K562 (cell line): ENCODE results near the gene CSE1L. TPM values are rescaled to one million over a fixed set of nuclear protein-coding genes. Genes with fewer than 3 reads are reported as not detected.

Experiments
- ATAC-seq: fragments of 200-7000 bp; cut with Tn5 transposase; 3 replicates; pipeline ENCODE4 v1.9.1; 2020; ENCODE audit warnings: moderate library complexity
- BruUV-seq: library from RNA; stranded (reverse); fragments of 400-500 nt; replicated peaks from 2 replicates; lab custom pipeline; 2021; lab: Mats Ljungman, UMichigan
- CTCF ChIA-PET: fragments of 300-600 bp; formaldehyde crosslinking; extraction: SDS; loops from one replicate; lab custom pipeline; 2021; ENCODE audit warnings: low intra/inter-chr PET ratio; lab: Yijun Ruan, JAX
- POLR2A ChIA-PET: fragments of 300-600, 350-650 bp; sonication (Branson Sonifier 250); formaldehyde crosslinking; extraction: SDS; loops from one replicate; lab custom pipeline; 2021; ENCODE audit warnings: antibody characterized with exemption, inconsistent platforms; lab: Yijun Ruan, JAX
- DNase-seq, 4 experiments: peaks; one replicate each; pipeline versions ENCODE4 v3.0.0 to v3.0.0-alpha.2; 2011 to 2018; ENCODE audit warnings: low spot score in 3 of 4, mixed read lengths in 3 of 4; ENCODE audit errors: extremely low read depth in 1 of 4
- FAIRE-seq: peaks from 2 replicates; lab custom pipeline; 2011; peaks lifted over from hg19 to GRCh38; lab: Jason Lieb, UNC
- H2AFZ ChIP-seq: 2 replicates; pipeline ENCODE4 v1.6.0; 2011; ENCODE audit warnings: low read depth, low read length, control low read depth, inconsistent platforms
- H3K27ac ChIP-seq: fragments of 200-600 bp; 3 replicates; pipeline ENCODE4 v1.8.0; 2011; ENCODE audit warnings: low read depth, mild to moderate bottlenecking, control low read depth, inconsistent platforms, low read length, moderate library complexity, mixed read lengths; ENCODE audit errors: extremely low read depth
- H3K27me3 ChIP-seq, 2 experiments: fragments of 300-600 bp in 1 of 2; 2 replicates in 1 of 2; 3 replicates in 1 of 2; pipeline versions ENCODE4 v1.6.0 to v1.8.0; 2011; ENCODE audit warnings: inconsistent platforms in 2 of 2, low read length in 2 of 2, mild to moderate bottlenecking in 1 of 2, mixed read lengths in 1 of 2, moderate library complexity in 1 of 2; ENCODE audit not compliant: control insufficient read depth in 2 of 2, insufficient read depth in 2 of 2
- H3K36me3 ChIP-seq: fragments of 300-600 bp; 3 replicates; pipeline ENCODE4 v1.8.0; 2011; ENCODE audit warnings: mild to moderate bottlenecking, low read length, inconsistent platforms; ENCODE audit not compliant: control insufficient read depth, insufficient read depth
- H3K4me1 ChIP-seq, 2 experiments: fragments of 200-600 bp in 1 of 2; replicated peaks in 1 of 2; 2 replicates in 1 of 2; 3 replicates in 1 of 2; pipeline versions ENCODE4 v1.5.1 to v1.8.0; 2011; ENCODE audit warnings: inconsistent platforms in 2 of 2, low read length in 2 of 2, mild to moderate bottlenecking in 1 of 2, mixed read lengths in 1 of 2, moderate library complexity in 1 of 2; ENCODE audit not compliant: control insufficient read depth in 2 of 2, insufficient read depth in 2 of 2
- H3K4me2 ChIP-seq: 2 replicates; pipeline ENCODE4 v1.6.1; 2011; ENCODE audit warnings: low read length, control low read depth, inconsistent platforms, mixed read lengths; ENCODE audit not compliant: insufficient read depth
- H3K4me3 ChIP-seq: fragments of 200-600 bp; sonication (generic), shearing (Covaris generic); 2 replicates; pipeline ENCODE4 v1.5.1; 2016; ENCODE audit warnings: control low read depth, inconsistent platforms
- H3K79me2 ChIP-seq: fragments of 200-600 bp; 3 replicates; pipeline ENCODE4 v1.8.0; 2011; ENCODE audit warnings: low read length, inconsistent platforms; ENCODE audit not compliant: control insufficient read depth, insufficient read depth
- H3K9ac ChIP-seq, 2 experiments: 2 replicates each; pipeline versions ENCODE4 v1.6.0 to v1.6.1; 2011; ENCODE audit warnings: low read depth in 2 of 2, low read length in 2 of 2, control low read depth in 1 of 2, inconsistent platforms in 1 of 2, mild to moderate bottlenecking in 1 of 2, mixed read lengths in 1 of 2; ENCODE audit not compliant: insufficient read depth in 1 of 2
- H3K9me1 ChIP-seq: one replicate; pipeline ENCODE4 v1.6.0; 2011; ENCODE audit warnings: inconsistent platforms, mild to moderate bottlenecking, low read length, moderate library complexity; ENCODE audit not compliant: control insufficient read depth, insufficient read depth
- H3K9me3 ChIP-seq: replicated peaks from 2 replicates; pipeline ENCODE4 v1.5.1; 2011; ENCODE audit warnings: low read depth, low read length, inconsistent platforms; ENCODE audit not compliant: control insufficient read depth, insufficient read depth
- H4K20me1 ChIP-seq: replicated peaks from 2 replicates; pipeline ENCODE4 v1.6.1; 2011; ENCODE audit warnings: low read length, inconsistent platforms, mixed read lengths; ENCODE audit not compliant: control insufficient read depth, insufficient read depth
- BCLAF1 ChIP-seq, 2 experiments: fragments of 450-650 bp in 1 of 2; IDR thresholded peaks; 2 replicates each; pipeline ENCODE4 v1.6.1; 2011 to 2017; ENCODE audit warnings: low read depth in 2 of 2, antibody characterized with exemption in 1 of 2, borderline replicate concordance in 1 of 2, low read length in 1 of 2, mild to moderate bottlenecking in 1 of 2, mixed read lengths in 1 of 2; ENCODE audit not compliant: control insufficient read depth in 1 of 2
- EWSR1 ChIP-seq: fragments of 450-650 bp; IDR thresholded peaks from 2 replicates; pipeline ENCODE4 v1.6.1; 2018; ENCODE audit warnings: borderline replicate concordance, mild to moderate bottlenecking, low read depth, moderate library complexity; ENCODE audit not compliant: partially characterized antibody
- NR3C1 ChIP-seq: sonication (generic); formaldehyde crosslinking; IDR thresholded peaks from 2 replicates; pipeline ENCODE4 v1.8.1; 2022; ENCODE audit warnings: missing genetic modification reagents
- RUNX1 ChIP-seq: sonication (generic); IDR thresholded peaks from 2 replicates; pipeline ENCODE4 v1.6.1; 2016; ENCODE audit warnings: antibody characterized with exemption, low read depth
- TEAD4 ChIP-seq, 2 experiments: sonication (generic) in 1 of 2; formaldehyde crosslinking in 1 of 2; IDR thresholded peaks; 2 replicates each; pipeline versions ENCODE4 v1.6.1 to v1.8.0; 2012 to 2022; ENCODE audit warnings: borderline replicate concordance in 1 of 2, inconsistent platforms in 1 of 2, low read length in 1 of 2, mild to moderate bottlenecking in 1 of 2, missing genetic modification reagents in 1 of 2
- U2AF2 ChIP-seq: fragments of 200-400 bp; formaldehyde crosslinking; optimal IDR thresholded peaks from 2 replicates; pipeline ENCODE3; 2017; ENCODE audit warnings: low read depth, mild to moderate bottlenecking, low read length
- ZNF354B ChIP-seq: fragments of 250-450 bp; sonication (Bioruptor Pico); IDR thresholded peaks from 2 replicates; pipeline ENCODE4 v1.4.0; 2020
- ZNF512 ChIP-seq: IDR thresholded peaks from 2 replicates; pipeline ENCODE4 v1.6.1; 2016; ENCODE audit warnings: missing genetic modification characterization, missing compliant biosample characterization
- WGBS: fragments of 100-300 bp; shearing (Covaris generic); methylation state at CpG from one replicate; pipeline ENCODE4 v1.1.6; 2016; ENCODE audit warnings: low coverage, mixed read lengths; ENCODE audit not compliant: insufficient coverage; ENCODE audit errors: missing lambda C conversion rate; 5-methylcytosine and 5-hydroxymethylcytosine counted together
- in situ Hi-C: fragments of 300-500 bp; cut with MboI; formaldehyde crosslinking; loops from 4 replicates; pipeline ENCODE4 v1.15.0; 2018; ENCODE audit warnings: inconsistent platforms, mixed read lengths
- intact Hi-C: fragments of 100-400 bp; cut with micrococcal nuclease; formaldehyde crosslinking; loops from 2 replicates; pipeline ENCODE4 v1.14.2; 2022
- polyA plus RNA-seq, 8 experiments: library from polyadenylated mRNA; depleted of rRNA in 4 of 8; stranded (reverse) in 5 of 8; unstranded in 3 of 8; fragments of >200 nt; fragmentation: Nextera tagmentation in 2 of 8; fragmentation: Illumina TruSeq in 1 of 8; extraction: Ambion mirVana in 2 of 8; extraction: Trizol in 1 of 8; gene quantifications; 2 replicates each; pipeline versions ENCODE4 v1.2.1 to v1.2.3, GENCODE V29; 2011 to 2014; ENCODE audit warnings: inconsistent platforms in 1 of 8, missing spikeins in 1 of 8
- total RNA-seq, 7 experiments: library from RNA; depleted of rRNA in 6 of 7; stranded (reverse); fragments of >200 nt in 6 of 7; fragmentation: Illumina TruSeq in 2 of 7; extraction: Trizol in 2 of 7; gene quantifications; 2 replicates each; pipeline versions ENCODE4 v1.2.1 to v1.2.3, GENCODE V29; 2011 to 2021; ENCODE audit warnings: low replicate concordance in 1 of 7
- TF ChIP-seq, protein P1 (sequence below): fragments of 250-450 bp; sonication (Bioruptor Pico); IDR thresholded peaks from 2 replicates; pipeline ENCODE4 v1.8.0; 2021; ENCODE audit warnings: moderate library complexity, mild to moderate bottlenecking, inconsistent platforms
- TF ChIP-seq, protein P2 (sequence below): fragments of 250-450 bp; sonication (Bioruptor Pico); IDR thresholded peaks from 2 replicates; pipeline ENCODE4 v1.4.0; 2020
- TF ChIP-seq, protein P3 (sequence below), 3 experiments: IDR thresholded peaks in 2 of 3; conservative IDR thresholded peaks in 1 of 3; 2 replicates each; pipeline ENCODE4 v1.5.1; 2011 to 2012; ENCODE audit warnings: low read length in 3 of 3, mild to moderate bottlenecking in 3 of 3, control low read depth in 2 of 3, improper control_type of control experiment in 1 of 3, inconsistent platforms in 1 of 3, low read depth in 1 of 3, mixed read lengths in 1 of 3, moderate library complexity in 1 of 3; ENCODE audit not compliant: insufficient read depth in 2 of 3

The CSE1L gene
- total and polyA plus RNA-seq, 9 of the 15 experiments (the other 6 are each of a cell fraction or from before 2014, with no cell fraction given), result 138 to 280 (median 209) TPM

GRCh38 chr20:49052334-49052733 is 6.2 kb downstream of the CSE1L start:
- FAIRE-seq, result no peak
- TF ChIP-seq, protein P1, sequence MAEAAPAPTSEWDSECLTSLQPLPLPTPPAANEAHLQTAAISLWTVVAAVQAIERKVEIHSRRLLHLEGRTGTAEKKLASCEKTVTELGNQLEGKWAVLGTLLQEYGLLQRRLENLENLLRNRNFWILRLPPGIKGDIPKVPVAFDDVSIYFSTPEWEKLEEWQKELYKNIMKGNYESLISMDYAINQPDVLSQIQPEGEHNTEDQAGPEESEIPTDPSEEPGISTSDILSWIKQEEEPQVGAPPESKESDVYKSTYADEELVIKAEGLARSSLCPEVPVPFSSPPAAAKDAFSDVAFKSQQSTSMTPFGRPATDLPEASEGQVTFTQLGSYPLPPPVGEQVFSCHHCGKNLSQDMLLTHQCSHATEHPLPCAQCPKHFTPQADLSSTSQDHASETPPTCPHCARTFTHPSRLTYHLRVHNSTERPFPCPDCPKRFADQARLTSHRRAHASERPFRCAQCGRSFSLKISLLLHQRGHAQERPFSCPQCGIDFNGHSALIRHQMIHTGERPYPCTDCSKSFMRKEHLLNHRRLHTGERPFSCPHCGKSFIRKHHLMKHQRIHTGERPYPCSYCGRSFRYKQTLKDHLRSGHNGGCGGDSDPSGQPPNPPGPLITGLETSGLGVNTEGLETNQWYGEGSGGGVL, result no peak
- TF ChIP-seq TEAD4 (IDR thresholded peaks at IDR 0.05; ENCODE audit: low read length) (peak; percentile 24; the same call in 1 of the 2 replicates), TEAD4 (CRISPR knock-in tag; IDR thresholded peaks at IDR 0.05; ENCODE audit: borderline replicate concordance) (no peak), BCLAF1 (IDR thresholded peaks at IDR 0.05; ENCODE audit: borderline replicate concordance in 1 of 2, control insufficient read depth in 1 of 2, low read depth in 2 of 2, low read length in 1 of 2) (no peak), ZNF512 (tag) (no peak), U2AF2 (no peak), EWSR1 (peak; percentile 19), RUNX1 (no peak), ZNF354B (CRISPR knock-in tag) (no peak), NR3C1 (CRISPR knock-in tag) (no peak)
- TF ChIP-seq, protein P2, sequence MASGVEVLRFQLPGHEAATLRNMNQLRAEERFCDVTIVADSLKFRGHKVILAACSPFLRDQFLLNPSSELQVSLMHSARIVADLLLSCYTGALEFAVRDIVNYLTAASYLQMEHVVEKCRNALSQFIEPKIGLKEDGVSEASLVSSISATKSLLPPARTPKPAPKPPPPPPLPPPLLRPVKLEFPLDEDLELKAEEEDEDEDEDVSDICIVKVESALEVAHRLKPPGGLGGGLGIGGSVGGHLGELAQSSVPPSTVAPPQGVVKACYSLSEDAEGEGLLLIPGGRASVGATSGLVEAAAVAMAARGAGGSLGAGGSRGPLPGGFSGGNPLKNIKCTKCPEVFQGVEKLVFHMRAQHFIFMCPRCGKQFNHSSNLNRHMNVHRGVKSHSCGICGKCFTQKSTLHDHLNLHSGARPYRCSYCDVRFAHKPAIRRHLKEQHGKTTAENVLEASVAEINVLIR (CRISPR knock-in tag), result no peak
- TF ChIP-seq, protein P3, sequence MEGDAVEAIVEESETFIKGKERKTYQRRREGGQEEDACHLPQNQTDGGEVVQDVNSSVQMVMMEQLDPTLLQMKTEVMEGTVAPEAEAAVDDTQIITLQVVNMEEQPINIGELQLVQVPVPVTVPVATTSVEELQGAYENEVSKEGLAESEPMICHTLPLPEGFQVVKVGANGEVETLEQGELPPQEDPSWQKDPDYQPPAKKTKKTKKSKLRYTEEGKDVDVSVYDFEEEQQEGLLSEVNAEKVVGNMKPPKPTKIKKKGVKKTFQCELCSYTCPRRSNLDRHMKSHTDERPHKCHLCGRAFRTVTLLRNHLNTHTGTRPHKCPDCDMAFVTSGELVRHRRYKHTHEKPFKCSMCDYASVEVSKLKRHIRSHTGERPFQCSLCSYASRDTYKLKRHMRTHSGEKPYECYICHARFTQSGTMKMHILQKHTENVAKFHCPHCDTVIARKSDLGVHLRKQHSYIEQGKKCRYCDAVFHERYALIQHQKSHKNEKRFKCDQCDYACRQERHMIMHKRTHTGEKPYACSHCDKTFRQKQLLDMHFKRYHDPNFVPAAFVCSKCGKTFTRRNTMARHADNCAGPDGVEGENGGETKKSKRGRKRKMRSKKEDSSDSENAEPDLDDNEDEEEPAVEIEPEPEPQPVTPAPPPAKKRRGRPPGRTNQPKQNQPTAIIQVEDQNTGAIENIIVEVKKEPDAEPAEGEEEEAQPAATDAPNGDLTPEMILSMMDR (IDR thresholded peaks at IDR 0.05 in 2 of 3, conservative IDR thresholded peaks at IDR 0.05 in 1 of 3; ENCODE audit: insufficient read depth in 2 of 3, low read depth in 1 of 3, low read length in 3 of 3), result peak in 1 of 3 experiments; percentile 11; a peak in 1 of 6 replicates

More at GRCh38 chr20:49052334-49052733, 6.2 kb downstream of the CSE1L start:
- no peak overlapping the region for H3K9ac ChIP-seq
- intact Hi-C loops (no loop called here), in situ Hi-C loops (no loop called here)
- no peaks in the 10 kb centered on the region for H3K9me1 ChIP-seq
- DNase-seq (no peak), ATAC-seq (peak; percentile 53)
- POLR2A ChIA-PET, result interaction anchor here (0.6 kb wide), 1 partner anchor 151 kb away, joined by 4 read pairs; no protein-coding TSS in a partner anchor
- H3K27me3 ChIP-seq, result no peaks in the 10 kb centered on the region
- no peak overlapping the region for H3K27ac ChIP-seq
- H2AFZ ChIP-seq, result no peak overlapping the region
- no peak overlapping the region for H3K4me2 ChIP-seq
- peaks cover 40% of the 10 kb centered on the region for H4K20me1 ChIP-seq
- peaks cover 3 to 16% of the 10 kb centered on the region in 2 experiments; a peak in 3 of 5 replicates for H3K4me1 ChIP-seq
- no peaks in the 10 kb centered on the region for H3K9me3 ChIP-seq
- WGBS, result 52% methylated on average over 1 of the region's 1 CpG
- CTCF ChIA-PET, result no interaction called here
- BruUV-seq, result no TSS peak
- peaks cover 100% of the 10 kb centered on the region for H3K79me2 ChIP-seq
- H3K4me3 ChIP-seq, result no peak overlapping the region
- peaks cover 82% of the 10 kb centered on the region for H3K36me3 ChIP-seq
